Activated CD4-positive, CD25-positive, alpha-beta regulatory T cell treated with anti-CD3 and anti-CD28 coated beads, Interleukin-2, amount 50 U/mL, for 24 hours (primary cell): ENCODE results near the gene ASPSCR1.
"Not testable (repeated sequence)": the region's sequence is repeated elsewhere in the genome, so short reads cannot be mapped to it uniquely, and the experiment has no call there.

Source experiments
- ATAC-seq, 2 donors: fragments of 150-1000 bp; cut with Tn5 transposase; one replicate each; pipeline ENCODE4 v1.10.0; 2021; ENCODE audit warnings: mild to moderate bottlenecking in 1 of 2, moderate library complexity in 1 of 2

Gene ASPSCR1

DNA sequence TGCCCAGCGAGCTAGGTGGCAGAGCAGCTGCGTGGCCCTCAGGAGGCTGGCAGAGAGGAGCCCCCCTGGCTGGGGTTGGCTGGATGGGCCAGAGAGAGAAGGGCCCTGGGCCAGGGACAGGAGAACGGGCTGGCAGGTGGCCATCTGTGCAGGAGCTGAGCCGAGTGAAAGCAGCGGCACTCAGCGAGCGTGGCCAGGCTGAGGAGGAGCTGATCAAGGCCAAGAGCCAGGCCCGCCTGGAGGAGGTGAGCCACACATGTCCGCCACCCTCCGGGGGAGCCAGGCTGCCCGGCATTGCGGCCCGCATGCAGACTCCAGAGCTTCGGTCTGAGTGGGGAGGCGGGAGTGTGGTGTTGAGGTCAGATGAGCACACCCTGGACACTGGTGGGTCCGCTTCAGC, 52.0 kb downstream of the ASPSCR1 start:
- ATAC-seq: no peak

DNA sequence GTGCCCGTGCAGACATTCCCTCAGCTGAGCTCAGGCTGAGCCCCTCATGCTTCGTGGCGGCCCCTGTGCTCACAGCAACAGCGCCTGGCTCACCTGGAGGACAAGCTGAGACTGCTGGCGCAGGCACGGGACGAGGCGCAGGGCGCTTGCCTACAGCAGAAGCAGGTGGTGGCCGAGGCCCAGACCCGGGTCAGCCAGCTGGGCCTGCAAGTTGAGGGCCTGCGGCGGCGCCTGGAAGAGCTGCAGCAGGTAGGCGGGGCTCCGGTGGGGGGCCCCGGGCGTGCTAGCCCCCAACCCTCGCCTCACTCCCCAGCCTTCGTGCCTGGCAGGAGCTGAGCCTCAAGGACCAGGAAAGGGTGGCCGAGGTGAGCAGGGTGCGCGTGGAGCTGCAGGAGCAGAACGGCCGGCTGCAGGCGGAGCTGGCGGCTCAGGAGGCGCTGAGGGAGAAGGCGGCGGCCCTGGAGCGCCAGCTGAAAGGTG, 52.6 kb downstream of the ASPSCR1 start:
- ATAC-seq: no peak

DNA sequence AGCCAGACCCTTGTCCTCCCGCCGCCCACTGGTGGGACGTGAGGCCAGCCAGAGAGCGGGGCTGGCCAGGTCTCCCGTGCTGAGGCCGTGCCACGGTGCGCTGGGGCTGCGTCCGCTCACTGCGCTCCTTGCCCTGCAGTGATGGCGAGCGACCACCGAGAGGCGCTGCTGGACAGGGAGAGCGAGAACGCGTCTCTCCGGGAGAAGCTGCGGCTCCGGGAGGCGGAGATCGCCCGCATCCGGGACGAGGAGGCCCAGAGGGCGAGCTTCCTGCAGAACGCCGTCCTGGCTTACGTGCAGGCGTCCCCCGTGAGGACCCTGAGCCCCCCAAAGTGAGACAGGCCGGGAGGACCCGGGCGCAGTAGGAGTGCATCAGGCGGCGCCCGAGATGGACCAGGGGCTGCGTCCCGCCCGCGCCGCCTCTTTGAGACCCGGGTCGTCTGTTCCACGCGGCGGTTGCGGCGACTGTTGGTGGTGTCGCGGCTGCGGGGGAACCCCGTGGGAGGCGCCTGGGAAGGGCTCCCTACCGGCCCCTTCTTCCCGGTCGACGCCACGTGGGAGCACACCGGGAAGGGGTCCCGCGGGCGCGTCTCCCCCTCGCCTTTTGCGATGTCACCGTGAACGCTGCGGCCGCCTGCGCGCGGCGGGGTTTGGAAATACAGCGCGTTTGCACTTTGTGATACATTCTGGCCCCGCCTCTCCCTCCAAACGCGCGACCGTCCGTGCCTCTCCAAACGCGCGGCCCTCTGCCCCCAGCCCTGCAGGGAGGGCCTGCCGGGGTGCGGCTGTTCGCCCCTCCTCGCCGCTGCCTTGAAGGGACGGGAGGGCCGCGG, 53.3 kb downstream of the ASPSCR1 start:
- ATAC-seq: peak; percentile 75 to 76

DNA sequence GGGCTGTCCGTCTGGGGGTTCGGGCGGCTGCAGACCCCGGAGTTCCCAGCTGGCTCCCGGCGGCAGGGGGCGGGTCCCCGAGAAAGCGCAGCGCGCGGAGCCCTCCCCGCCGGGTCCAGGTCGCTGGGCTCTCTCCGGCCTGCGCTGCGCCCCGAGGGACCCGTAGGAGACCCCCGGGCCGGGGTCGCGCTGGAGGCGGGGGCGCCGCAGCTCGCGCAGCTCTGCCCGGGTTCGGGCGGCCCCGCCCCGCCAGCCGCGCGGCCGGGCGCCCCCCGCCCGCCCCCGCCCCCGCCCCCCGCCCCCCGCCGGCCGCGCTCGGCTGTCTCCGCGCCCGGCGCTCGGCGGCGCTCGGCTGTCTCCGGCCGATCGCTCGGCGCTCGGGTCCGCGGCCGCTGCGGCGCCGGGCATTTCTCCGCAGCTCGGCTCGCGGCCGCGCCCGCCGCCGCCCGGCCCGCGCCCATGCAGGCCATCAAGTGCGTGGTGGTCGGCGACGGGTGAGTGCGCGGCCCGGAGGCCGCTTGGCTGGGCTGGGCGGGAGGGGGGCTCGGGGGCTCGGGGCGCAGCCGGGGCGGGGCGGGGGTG, 54.0 kb downstream of the ASPSCR1 start, which contains the start of gene RAC3:
TSS of gene RAC3 (plus strand) at position 376 of the 582 bp plus-strand sequence. CDS start at position 460, 84 bp downstream.
- ATAC-seq: peak; percentile 17 to 20

DNA sequence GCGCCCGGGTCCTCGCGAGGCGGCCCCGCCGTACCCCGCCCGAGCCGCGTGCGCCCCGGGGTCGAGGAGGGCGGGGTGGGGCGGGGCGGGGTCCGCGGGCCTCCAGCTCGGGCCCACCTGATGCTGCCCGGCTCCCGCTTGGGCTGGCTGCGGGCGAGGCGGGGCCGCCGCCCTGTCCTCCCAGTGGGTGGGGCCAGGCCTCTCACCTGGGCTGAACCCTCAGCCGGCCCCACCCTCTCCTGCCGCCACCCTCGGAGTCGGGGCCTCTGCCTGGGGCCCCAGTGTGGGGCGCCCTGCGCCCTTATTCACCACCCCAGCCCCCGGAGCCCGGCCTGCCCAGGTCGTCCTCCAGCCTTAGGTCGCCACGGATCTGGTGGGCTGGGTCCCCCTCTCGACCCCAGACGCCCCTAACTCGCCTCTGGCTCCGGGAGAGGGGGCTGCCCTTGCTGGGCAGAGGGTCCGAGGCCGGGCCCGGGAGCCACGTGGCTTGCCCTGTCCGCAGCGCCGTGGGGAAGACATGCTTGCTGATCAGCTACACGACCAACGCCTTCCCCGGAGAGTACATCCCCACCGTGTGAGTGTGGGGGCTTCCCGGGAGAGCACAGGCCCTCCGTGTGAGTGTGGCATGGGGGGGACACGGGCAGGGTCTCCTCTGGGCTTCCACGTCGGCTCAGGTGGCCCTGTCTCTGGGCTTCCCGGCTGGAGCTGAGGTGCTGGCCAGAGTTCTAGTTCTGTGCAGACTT, 54.6 kb downstream of the ASPSCR1 start:
- ATAC-seq: peak; percentile 25 to 39

DNA sequence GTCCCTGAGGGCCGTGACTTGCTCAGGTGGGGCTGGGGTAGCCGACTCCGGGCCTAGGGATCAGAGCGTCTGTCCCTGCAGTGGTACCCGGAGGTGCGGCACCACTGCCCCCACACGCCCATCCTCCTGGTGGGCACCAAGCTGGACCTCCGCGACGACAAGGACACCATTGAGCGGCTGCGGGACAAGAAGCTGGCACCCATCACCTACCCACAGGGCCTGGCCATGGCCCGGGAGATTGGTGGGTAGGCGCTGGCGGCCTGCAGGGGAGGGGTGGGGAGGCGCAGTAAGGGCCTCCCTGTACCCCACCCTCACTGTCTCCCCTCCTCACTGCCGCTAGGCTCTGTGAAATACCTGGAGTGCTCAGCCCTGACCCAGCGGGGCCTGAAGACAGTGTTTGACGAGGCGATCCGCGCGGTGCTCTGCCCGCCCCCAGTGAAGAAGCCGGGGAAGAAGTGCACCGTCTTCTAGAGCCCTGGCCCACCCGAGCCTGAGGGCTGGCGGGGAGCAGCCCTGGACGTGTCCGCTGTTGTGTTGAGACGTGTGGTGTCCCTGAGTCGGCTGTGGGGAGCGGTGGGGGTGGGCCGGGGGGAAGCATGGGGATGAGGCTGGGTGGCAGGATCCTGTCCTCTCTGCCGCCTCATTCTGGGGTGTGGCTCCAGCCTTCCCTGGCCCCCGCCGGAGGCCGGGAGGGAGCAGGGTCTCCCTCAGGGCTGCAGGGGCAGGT, 56.1 kb downstream of the ASPSCR1 start:
- ATAC-seq: no peak

DNA sequence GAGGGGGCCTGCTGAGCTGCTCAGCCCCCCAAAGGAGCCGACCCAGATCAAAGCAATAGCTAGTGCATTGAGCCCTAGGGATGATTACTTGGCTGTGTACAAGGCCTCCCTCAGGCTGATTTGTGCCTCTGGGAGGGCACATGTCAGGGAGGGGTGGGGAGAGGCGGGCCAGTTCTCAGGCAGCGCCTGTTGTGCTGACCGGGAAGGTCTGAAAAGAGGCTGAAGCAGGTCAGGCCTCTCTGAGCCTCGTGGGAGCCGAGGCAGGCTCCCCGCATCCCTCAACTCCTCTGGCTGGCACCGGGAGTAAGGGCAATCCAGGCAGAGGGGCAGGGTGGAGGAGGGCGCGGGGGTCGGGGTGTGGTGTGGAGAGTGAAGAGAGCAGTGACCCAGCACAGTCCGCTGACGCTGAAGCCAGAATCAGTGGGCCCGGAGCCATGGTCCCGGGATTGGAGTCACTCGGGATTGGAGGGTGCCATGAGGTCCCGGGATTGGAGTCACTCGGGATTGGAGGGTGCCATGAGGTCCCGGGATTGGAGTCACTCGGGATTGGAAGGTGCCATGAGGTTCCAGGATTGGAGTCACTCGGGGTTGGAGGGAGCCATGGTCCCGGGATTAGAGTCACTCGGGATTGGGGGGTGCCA, 57.1 kb downstream of the ASPSCR1 start:
- no peak for ATAC-seq

DNA sequence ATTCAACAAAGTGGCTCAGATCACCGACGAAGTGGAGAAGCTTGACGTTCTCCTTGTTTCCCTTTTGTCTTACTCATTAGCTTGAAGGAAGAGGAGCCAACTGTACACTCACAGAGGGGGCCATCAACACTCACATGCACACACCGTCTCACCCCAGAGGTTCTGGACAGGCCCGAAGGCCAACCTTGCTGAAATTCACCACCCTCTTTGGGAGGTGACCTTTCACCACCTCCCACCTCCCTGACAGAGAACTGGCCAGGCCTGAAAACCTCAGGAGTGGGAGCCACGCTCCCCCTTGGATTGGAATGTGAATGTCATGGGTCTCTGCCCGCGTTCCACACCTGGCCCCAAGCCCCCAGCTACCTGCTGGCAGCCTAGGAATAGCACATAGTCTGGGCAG, 58.1 kb downstream of the ASPSCR1 start:
- no peak for ATAC-seq

DNA sequence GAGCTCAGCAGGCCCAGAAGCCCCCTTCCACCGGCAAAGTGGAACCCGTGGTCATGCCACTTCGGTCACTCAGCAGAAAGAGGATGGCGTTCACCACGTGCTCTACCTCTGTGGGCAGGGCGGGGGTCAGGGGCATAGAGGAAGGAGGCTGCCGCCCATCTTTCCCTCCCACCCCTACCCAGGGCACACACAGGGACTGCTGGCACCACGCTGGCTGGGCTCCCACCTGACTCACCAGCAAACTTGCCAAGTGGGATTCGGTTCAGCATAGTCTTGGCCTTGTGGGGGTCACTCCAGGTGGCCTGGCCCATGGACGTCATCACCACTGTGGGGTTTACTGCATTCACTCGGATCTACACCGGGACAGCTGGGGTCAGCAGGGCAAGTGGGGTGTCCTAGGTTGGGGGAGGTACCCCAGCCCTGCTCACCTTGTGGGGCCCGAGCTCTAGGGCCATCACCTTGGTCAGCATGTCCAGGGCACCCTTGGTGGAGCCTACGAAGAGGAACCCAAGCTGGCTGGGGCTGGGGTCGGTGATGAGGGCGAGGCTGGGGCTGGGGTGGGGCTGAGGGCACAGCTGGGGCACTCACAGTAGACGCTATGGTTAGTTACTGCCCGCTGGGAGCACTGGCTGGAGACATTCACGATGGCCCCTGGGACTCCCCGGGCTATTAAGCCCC, 58.7 kb downstream of the ASPSCR1 start:
- ATAC-seq: no peak

DNA sequence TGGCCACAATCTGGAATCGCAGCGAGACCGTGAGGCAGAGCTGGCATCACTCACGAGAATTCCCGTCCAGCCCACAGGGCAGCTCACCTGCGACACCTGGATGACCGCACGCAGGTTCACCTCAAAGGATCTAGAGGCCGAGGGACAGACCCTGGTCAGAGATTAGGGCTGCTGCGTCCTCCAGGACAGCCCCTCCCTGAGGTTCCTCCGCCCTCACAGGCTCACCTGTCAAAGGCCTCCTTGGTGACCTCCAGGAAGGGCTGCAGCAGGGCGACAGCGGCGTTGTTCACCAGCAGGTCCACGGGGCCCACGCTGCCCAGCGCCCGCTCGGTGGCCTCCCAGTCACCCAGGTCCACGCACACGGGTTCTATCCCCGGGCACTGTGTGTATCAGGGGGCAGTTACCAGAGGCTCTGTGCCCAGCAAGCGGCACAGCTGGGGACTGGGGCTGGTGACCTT, 59.2 kb downstream of the ASPSCR1 start:
- no peak for ATAC-seq

DNA sequence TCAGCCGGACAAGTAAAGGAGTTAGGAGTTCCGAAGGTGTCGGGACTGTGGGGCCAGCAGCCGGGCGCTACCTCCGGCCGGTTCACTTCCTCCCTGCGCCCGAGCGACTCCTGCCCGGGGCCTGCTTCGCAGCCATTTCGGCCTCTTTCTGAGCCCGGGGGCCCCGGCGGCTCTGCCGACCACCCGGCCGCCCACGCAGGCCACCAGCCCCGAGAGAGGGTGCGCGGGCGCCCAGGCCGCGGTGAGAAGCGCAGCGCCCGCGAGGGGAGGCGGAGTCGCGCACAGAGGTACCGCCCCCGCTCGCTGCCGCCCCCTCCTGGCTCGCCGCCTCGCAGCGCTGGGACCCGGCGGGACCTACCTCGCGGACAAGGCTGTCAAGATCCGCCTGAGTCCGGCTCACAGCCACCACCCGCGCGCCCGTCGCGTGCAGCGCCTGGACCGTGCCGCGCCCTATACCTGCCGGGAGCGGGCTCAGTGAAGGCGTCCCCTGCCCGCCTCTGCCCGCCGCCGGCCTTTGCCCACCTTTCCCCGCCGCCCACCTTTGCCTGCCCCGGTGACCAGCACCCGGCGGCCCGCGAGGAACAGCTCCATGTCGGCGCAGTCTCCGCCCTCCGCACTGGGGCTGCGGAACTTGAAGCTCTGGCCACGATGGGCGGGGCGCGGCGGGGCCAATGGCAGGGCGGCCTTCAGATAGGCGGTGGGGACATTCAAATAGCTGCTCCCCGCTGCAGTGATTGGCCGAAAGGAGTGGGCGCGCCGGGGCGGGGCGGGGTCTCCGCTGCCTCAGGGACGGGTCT, 59.9 kb downstream of the ASPSCR1 start, which contains the start of gene DCXR:
TSS of gene DCXR (minus strand) at position 606 of the 797 bp plus-strand sequence. CDS start at position 591, 15 bp downstream.
- ATAC-seq: peak; percentile 95 to 96

DNA sequence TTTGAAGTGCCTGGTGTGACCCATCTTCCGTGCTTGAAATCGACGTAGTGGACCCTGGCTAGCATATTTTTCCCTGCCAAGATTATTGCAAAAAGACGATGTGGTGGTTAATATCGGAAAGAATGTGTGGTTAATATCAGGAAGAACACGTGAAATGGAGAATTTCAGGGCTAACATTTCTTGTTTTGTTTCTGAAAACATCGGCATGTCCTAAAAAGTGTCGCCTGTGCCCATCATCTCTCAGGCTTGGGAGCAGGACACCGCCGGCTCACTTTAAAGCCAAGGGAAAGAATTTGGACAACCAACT, 60.4 kb downstream of the ASPSCR1 start:
- no peak for ATAC-seq

DNA sequence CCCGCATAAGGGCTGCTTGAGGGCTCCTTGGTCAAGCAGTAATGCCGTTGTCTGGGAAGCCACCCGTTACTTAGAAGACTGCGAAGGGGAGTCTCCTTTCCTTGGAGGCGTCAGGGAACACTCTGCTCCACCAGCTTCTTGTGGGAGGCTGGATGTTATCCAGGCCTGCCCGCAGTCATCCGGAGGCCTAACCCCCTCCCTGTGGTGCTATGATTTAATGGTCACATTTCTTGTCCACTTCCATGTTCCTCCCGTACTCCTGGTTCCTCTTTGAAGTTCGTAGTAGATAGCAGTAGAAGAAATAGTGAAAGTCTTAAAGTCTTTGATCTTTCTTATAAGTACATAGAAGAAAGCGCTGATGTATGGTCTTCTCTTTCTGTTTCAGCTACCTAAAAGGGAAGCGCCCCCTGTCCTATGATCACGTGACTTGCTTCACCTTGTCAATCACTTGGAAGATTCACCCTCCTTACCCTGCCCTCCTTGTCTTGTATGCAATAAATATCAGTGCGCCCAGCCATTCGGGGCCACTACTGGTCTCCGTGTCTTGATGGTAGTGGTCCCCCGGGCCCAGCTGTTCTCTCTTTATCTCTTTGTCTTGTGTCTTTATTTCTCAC, 61.5 kb downstream of the ASPSCR1 start:
- not testable (repeated sequence) for ATAC-seq

DNA sequence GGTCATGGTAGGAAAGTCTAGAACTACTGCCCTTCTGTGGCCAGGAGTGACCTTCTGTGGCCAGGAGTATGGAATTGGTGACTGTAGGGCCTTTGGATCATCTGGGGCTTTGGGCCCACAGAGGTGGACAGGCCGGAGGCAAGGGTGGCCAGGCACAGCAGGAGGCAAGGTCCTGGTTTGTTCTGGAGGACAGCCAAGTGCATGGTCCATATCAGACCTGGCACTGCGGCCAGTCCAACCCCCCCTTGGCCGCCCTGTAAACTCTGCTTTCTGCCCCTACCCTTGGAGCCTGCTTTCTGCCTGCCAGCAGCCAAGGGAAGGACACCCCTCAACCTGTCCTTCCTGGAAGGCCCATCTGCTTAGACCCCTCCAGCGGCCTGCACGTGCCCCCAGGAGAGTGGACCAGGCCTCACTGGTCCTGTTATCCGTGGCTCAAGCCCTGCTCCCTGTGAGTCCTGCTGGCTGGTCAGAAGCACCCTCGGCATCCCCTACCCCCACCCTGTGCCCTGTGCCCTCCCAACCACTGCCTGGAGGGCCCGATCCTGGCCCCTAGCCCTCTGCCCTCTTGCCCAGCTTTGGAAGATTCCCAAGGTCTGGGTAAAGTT, 62.4 kb downstream of the ASPSCR1 start:
- no peak for ATAC-seq

DNA sequence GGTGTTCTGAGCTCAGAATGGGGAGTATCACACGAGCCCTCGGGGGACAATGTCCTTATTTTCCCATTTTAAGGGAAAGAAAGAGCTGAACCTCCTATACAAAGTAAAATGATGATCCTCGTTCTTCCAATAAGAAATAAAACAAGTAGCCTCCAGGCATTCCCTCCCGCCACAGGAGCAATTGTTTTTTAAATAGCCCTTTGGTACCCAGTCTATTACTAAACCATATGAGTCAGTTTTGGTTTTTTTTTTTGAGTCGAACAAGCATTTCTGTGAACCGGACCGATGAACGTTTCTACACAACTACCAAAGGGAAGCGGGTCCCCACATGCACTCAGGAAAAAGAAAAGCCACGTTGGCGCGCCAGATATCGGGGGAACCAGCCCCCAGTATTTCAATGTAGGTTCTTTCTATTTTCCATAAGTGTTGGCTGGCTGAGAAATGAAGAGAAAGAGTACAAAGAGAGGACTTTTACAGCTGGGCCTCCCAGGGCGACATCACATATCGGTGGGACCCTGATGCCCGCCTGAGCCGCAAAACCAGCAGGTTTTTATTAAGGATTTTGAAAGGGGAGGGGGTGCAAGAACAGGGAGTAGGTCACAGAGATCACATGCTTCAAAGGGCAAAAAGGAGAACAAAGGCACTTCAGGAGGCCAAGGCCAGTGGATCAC, 63.9 kb downstream of the ASPSCR1 start:
- no peak for ATAC-seq

DNA sequence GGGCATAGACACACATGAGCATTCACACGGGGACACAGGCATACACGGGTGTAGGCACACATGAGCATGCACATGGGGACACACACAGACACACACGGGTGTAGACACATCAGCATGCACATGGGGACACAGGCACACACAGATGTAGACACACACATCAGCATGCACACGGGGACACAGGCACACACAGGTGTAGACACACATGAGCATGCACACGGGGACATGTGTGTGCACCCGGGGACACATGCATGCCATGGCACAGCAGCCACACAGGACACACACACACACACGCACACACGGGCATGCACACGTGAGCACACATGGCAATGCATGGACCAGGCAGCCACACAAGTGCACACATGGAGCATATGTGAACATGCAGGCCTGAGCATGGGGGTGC, 65.2 kb downstream of the ASPSCR1 start:
- ATAC-seq: peak in 1 of 2 donors; percentile 9

DNA sequence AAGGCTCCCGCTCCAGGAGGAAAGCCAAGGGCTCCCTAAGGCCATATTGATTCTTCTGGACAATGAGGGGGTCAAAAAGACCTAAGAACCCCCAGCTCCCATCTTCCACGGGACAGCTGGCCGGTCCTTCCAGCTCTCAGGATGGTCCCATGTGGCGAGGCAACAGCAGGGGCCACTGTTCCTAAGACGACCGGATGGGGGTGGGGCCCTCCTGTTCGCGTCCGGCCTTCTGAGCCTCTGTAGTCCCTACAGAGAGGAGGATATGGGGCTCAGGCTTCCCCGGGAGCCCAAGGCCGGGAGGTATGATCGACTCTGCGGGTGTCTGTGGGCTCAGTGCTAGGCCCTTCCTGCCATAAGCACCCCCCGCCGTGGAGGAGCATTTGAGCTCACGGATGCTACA, 66.1 kb downstream of the ASPSCR1 start:
- ATAC-seq: no peak

DNA sequence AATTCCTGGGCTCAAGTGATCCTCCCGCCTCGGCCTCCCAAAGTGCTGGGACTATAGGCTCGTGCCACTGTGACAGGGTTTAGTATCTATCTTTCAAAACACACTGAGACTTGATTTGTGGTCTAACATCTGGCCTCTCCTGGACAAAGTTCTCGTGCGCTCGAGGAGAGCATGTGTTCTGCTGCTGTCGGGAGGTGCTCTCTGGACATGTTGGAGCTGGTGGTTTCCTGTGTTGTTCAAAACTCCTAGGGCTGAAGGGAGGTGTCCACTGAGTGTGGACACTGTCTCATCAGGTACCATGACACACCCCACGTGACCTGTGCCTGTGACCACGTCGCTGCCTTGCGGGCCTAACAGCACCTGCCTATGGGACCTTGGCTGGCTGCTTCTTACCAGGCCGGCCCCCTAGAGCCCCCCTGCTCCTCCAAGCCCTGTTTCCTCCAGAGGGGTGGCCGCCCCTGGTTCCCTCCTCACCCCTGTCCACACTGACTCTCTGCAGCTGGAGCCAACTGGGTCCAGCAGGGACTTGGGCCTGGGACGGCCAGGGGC, 68.6 kb downstream of the ASPSCR1 start:
- no peak for ATAC-seq

DNA sequence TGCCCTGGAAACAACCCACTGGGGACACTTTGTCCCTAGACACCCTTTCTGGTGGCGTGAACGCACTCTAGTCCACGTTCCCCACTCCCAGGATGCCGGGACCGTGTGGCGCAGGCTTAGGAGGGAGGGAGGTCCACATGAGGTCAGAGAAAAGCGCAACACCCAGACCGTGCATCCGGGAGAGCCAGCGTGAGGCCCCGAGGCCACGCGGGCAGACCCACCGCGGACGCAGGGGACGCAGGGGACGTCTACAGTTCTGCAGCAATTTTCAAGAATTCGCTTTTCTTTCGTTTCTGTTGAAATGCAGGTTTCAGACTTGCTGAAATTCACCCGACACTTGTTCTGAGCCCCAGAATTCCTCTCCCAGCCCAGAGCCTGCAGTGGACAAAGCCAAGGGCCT, 69.5 kb downstream of the ASPSCR1 start:
- ATAC-seq: no peak
